HCT116 (cell line): ENCODE data around the gene IL1B. TPM values are rescaled to one million over a fixed set of nuclear protein-coding genes. Genes with fewer than 3 reads are reported as not detected.

Experiments
- ATAC-seq: fragments of 200-7000 bp; cut with Tn5 transposase; 2 replicates; pipeline ENCODE4 v1.9.1; 2020; ENCODE audit warnings: mild to moderate bottlenecking, moderate library complexity
- BruUV-seq: library from RNA; stranded (reverse); fragments of 400-500 nt; replicated peaks from 2 replicates; lab custom pipeline; 2021; lab: Mats Ljungman, UMichigan
- CTCF ChIA-PET: fragments of 300-600 bp; sonication (Branson Sonifier 250); formaldehyde crosslinking; loops from one replicate; lab custom pipeline; 2021; ENCODE audit warnings: antibody characterized with exemption; lab: Charles Lee
- POLR2A ChIA-PET: fragments of 300-600, 350-600 bp; sonication (Branson Sonifier 250); formaldehyde crosslinking; loops from one replicate; lab custom pipeline; 2021; ENCODE audit warnings: antibody characterized with exemption; lab: Charles Lee
- RAD21 ChIA-PET, 2 experiments: fragments of 300-600 bp; sonication (Branson Sonifier 250); formaldehyde crosslinking; loops; one replicate each; lab custom pipeline; 2023; ENCODE audit warnings: low total read pairs in 2 of 2; ENCODE audit not compliant: uncharacterized antibody in 2 of 2, unreplicated experiment in 2 of 2, low non-redundant PET in 1 of 2; lab: Charles Lee
- DNase-seq: peaks from one replicate; pipeline ENCODE4 v3.0.0-alpha.2; 2010; ENCODE audit warnings: low read depth, low spot score
- H2AFZ ChIP-seq: fragments of 200-600 bp; shearing (Covaris generic), sonication (generic); 2 replicates; pipeline ENCODE4 v1.6.1; 2017; ENCODE audit warnings: low read depth, mixed run types, mixed read lengths, antibody characterized with exemption, low read length; ENCODE audit not compliant: poor library complexity, severe bottlenecking
- H3K27ac ChIP-seq: 2 replicates; pipeline ENCODE4 v1.5.1; 2012; ENCODE audit warnings: low read depth, low read length
- H3K27me3 ChIP-seq: fragments of 200-600 bp; sonication (generic); 2 replicates; pipeline ENCODE4 v1.6.1; 2016; ENCODE audit warnings: mixed run types, low read length, mixed read lengths; ENCODE audit not compliant: insufficient read depth
- H3K36me3 ChIP-seq, 2 experiments: fragments of 200-500 bp in 1 of 2; fragments of 200-600 bp in 1 of 2; sonication (Bioruptor generic) in 1 of 2; sonication (generic) in 1 of 2; 2 replicates each; pipeline versions ENCODE4 v1.5.1 to v1.6.1; 2014 to 2016; ENCODE audit warnings: low read length in 2 of 2, inconsistent platforms in 1 of 2, mixed read lengths in 1 of 2, mixed run types in 1 of 2; ENCODE audit not compliant: insufficient read depth in 2 of 2, control insufficient read depth in 1 of 2
- H3K4me1 ChIP-seq, 2 experiments: fragments of 200-600 bp in 1 of 2; sonication (generic) in 1 of 2; 2 replicates each; pipeline versions ENCODE4 v1.5.1 to v1.6.1; 2012 to 2017; ENCODE audit warnings: low read length in 2 of 2, inconsistent platforms in 1 of 2, mild to moderate bottlenecking in 1 of 2, mixed read lengths in 1 of 2, mixed run types in 1 of 2, moderate library complexity in 1 of 2; ENCODE audit not compliant: insufficient read depth in 2 of 2, control insufficient read depth in 1 of 2
- H3K4me2 ChIP-seq: fragments of 200-600 bp; sonication (generic); 2 replicates; pipeline ENCODE4 v1.6.1; 2017; ENCODE audit warnings: mixed run types, low read length, mixed read lengths
- H3K4me3 ChIP-seq, 2 experiments: fragments of 200-600 bp in 1 of 2; sonication (generic) in 1 of 2; replicated peaks in 1 of 2; 2 replicates each; pipeline ENCODE4 v1.5.1; 2011 to 2016; ENCODE audit warnings: low read length in 2 of 2, control low read depth in 1 of 2, low read depth in 1 of 2, mild to moderate bottlenecking in 1 of 2, mixed read lengths in 1 of 2, mixed run types in 1 of 2
- H3K79me2 ChIP-seq: fragments of 200-600 bp; sonication (generic); 2 replicates; pipeline ENCODE4 v1.6.1; 2017; ENCODE audit warnings: mild to moderate bottlenecking, mixed run types, low read length, moderate library complexity, mixed read lengths; ENCODE audit not compliant: insufficient read depth
- H3K9ac ChIP-seq: fragments of 200-600 bp; sonication (generic); 2 replicates; pipeline ENCODE4 v1.6.1; 2016; ENCODE audit warnings: low read length, mixed read lengths
- H3K9me2 ChIP-seq: fragments of 200-600 bp; sonication (generic), shearing (Covaris generic); 2 replicates; pipeline ENCODE4 v1.6.1; 2017; ENCODE audit warnings: mixed run types, mild to moderate bottlenecking, moderate library complexity; ENCODE audit not compliant: insufficient read depth
- H3K9me3 ChIP-seq, 2 experiments: fragments of 200-500 bp in 1 of 2; fragments of 200-600 bp in 1 of 2; sonication (Bioruptor generic) in 1 of 2; sonication (generic) in 1 of 2; 2 replicates each; pipeline ENCODE4 v1.6.1; 2014 to 2017; ENCODE audit warnings: low read length in 2 of 2, mixed read lengths in 2 of 2, inconsistent platforms in 1 of 2, low read depth in 1 of 2, mild to moderate bottlenecking in 1 of 2, mixed run types in 1 of 2, moderate library complexity in 1 of 2; ENCODE audit not compliant: control insufficient read depth in 1 of 2, insufficient read depth in 1 of 2
- H4K20me1 ChIP-seq: fragments of 200-600 bp; sonication (generic), shearing (Covaris generic); 2 replicates; pipeline ENCODE4 v1.6.1; 2017; ENCODE audit warnings: mixed run types, mild to moderate bottlenecking, moderate library complexity; ENCODE audit not compliant: insufficient read depth
- ATF3 ChIP-seq: IDR thresholded peaks from 2 replicates; pipeline ENCODE4 v1.6.1; 2012
- CBX3 ChIP-seq: IDR thresholded peaks from 2 replicates; pipeline ENCODE4 v1.6.1; 2012; ENCODE audit warnings: low read depth
- EZH2 ChIP-seq: fragments of 200-600 bp; sonication (generic); IDR thresholded peaks from 2 replicates; pipeline ENCODE4 v1.6.1; 2017; ENCODE audit warnings: antibody characterized with exemption, mixed run types
- MAX ChIP-seq: IDR thresholded peaks from 2 replicates; pipeline ENCODE4 v1.6.1; 2012
- TCF7L2 ChIP-seq: IDR thresholded peaks from 2 replicates; pipeline ENCODE4 v1.7.0; 2011; ENCODE audit warnings: borderline replicate concordance, inconsistent platforms; ENCODE audit not compliant: insufficient read depth, insufficient read length; ENCODE audit errors: extremely low read depth
- YY1 ChIP-seq: IDR thresholded peaks from 2 replicates; pipeline ENCODE4 v1.6.1; 2011; ENCODE audit warnings: low read length, low read depth, moderate library complexity, mild to moderate bottlenecking; ENCODE audit not compliant: insufficient replicate concordance; ENCODE audit errors: extremely low read depth
- ZBTB33 ChIP-seq: IDR thresholded peaks from 2 replicates; pipeline ENCODE4 v1.6.1; 2011; ENCODE audit warnings: mild to moderate bottlenecking, low read length, moderate library complexity; ENCODE audit not compliant: insufficient replicate concordance; ENCODE audit errors: extremely low read depth
- ZNF274 ChIP-seq: fragments of 200-500 bp; sonication (Bioruptor generic); IDR thresholded peaks from 2 replicates; pipeline ENCODE4 v1.6.1; 2014; ENCODE audit warnings: mild to moderate bottlenecking, low read depth, low read length, inconsistent platforms
- intact Hi-C: fragments of 100-400 bp; cut with micrococcal nuclease; formaldehyde crosslinking; loops from 2 replicates; pipeline ENCODE4 v1.10.0; 2022
- total RNA-seq: library from RNA; stranded (reverse); gene quantifications from one replicate; pipeline ENCODE4 v1.2.1, GENCODE V29; 2021; ENCODE audit not compliant: unreplicated experiment

IL1B gene
- total RNA-seq, 1 experiment from 2014 or later, result not detected

- Histone ChIP-seq H3K36me3 (no peaks in the 10 kb centered on the region), H3K79me2 (no peaks in the 10 kb centered on the region), H3K9me3 (no peaks in the 10 kb centered on the region), H3K9me2 (no peaks in the 10 kb centered on the region), H3K9ac (no peak overlapping the region), H3K4me2 (no peak overlapping the region), H3K4me3 (no peak overlapping the region), H4K20me1 (no peaks in the 10 kb centered on the region), H3K27ac (no peak overlapping the region), H3K27me3 (no peaks in the 10 kb centered on the region), H3K4me1 (peaks cover 7 to 9% of the 10 kb centered on the region in 2 experiments; a peak in 3 of 4 replicates), H2AFZ (no peak overlapping the region)
- ChIA-PET RAD21 (no interaction called here), CTCF (no interaction called here), POLR2A (no interaction called here)
- BruUV-seq, result no TSS peak
- no peak for TF ChIP-seq ZNF274
- no peak for TF ChIP-seq TCF7L2
- TF ChIP-seq ZBTB33, result no peak
- no peak for TF ChIP-seq ATF3
- no peak for TF ChIP-seq EZH2
- no peak for TF ChIP-seq YY1
- TF ChIP-seq CBX3, result no peak
- no peak for TF ChIP-seq MAX
- ATAC-seq (no peak), DNase-seq (no peak)
- intact Hi-C loops, result loop anchor here (1.0 kb wide), 1 partner anchor 30 kb away; no protein-coding TSS in a partner anchor
Measured at GRCh38 chr2:112821682-112822081, 14.9 kb downstream of the IL1B start.
